GM21367 (cell line): Measurements from ENCODE around the gene NSUN3.

Experiments
- ATAC-seq: cut with Tn5 transposase; IDR thresholded peaks from one replicate; pipeline ENCODE4 v1.9.1; 2021; ENCODE audit not compliant: unreplicated experiment

NSUN3 gene

DNA sequence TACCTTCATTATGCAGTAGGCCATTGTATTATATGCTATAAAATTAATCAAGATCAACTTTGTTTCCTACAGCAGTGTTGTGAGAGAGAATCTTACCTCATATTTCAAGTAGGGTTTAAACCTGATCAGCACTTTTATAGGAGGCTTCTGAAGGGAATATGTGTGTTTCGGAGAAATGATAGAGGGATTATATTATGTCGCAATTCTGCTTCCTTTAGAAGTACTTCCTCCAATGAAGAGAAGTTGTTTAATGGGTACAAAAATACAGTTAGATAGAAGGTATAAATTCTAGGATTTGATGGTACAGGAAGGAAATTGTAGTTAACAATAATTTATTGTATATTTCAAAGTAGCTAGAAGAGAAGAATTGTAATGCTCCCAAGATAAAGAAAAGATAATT, 54.9 kb downstream of the NSUN3 start:
- ATAC-seq = no peak

DNA sequence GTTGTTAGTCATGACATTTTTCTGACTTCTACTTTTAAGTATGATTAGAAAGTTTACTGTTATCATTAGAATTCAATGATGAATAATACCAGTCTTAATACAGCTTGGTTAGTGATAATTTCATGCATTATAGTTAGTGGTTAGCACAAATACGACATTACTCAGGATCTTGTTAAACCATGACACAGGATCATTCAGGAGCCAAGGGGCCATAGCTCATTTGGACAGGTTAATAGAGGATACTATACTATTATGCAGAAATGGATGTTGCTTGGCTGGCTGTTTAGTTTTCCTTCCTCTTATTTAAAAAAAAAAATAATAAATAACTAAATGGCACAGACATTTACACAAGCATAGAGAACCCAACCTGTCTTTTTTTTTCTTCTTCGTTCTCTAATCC, 55.5 kb downstream of the NSUN3 start:
- no peak for ATAC-seq

DNA sequence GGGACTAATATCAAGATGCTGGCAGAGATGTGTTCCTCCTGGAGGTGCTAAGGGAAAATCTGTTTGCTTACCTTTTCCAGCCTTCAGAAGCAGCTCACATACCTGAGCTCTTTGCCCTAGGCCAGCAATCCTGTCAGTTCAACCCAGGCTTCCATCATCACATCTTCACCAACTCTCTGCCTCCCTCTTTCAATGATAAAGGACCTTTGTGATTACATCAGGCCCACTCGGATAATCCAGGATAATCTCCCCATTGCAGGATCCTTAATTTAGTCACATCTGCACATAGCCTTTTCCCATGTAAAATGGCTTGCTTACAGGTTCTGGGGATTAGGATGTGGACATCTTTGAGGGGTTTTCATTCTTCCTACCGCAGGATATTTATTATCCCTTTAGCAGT, 58.3 kb downstream of the NSUN3 start:
- no peak for ATAC-seq

DNA sequence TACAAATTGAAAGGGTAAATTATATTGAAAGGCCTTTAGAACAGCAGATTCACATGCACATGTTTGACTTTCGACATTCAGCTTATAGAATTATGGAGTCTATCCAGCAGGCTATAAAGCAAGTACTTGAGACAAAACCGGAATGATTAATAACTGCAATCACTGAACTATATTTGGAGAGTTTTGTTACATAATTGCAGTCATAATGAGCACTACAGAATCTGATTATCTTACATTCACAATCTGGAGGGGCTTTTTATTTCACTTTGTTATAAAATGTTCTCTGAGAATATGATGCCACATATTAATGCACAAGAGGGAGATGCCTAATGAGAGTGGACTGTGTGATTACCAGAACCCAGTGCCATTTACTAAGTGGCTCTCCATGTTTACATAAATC, 64.3 kb downstream of the NSUN3 start:
- ATAC-seq = no peak

DNA sequence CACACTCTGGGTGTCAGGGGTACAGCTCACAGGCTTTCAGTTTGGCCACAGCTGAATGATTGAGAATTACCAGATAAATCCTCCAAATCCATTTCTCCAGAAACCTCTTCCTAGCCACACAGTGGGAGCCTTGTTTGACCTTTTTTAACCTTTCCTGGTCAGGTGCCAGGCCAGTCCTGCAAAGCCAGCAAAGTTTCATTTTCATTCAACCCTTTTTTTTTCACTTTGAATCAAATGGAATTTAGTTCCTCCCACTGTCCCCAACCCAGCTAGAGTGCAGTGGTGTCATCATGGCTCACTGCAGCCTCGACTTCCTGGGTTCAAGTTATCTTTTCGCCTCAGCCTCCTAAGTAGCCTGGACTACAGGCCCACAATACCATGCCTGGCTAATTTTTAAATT, 67.8 kb downstream of the NSUN3 start:
- no peak for ATAC-seq

DNA sequence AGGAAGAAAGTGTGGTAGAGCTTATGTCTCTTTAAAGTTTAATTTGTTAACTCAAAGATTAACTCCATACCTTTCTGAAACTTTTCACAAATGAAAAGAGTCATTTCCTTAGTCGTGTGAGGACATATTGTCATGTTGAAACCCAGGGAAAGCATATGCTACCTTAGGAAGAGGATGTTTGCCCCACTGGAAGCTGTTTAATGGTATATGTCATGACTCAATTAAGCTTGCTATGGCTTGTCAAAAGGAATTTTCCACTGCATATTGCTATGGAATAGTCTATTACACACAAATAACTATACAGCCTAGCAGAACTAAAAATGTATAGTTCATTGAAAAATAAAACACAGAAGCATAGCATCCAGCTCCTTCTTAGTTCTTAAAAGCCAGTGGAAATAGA, 69.9 kb downstream of the NSUN3 start:
- no peak for ATAC-seq

DNA sequence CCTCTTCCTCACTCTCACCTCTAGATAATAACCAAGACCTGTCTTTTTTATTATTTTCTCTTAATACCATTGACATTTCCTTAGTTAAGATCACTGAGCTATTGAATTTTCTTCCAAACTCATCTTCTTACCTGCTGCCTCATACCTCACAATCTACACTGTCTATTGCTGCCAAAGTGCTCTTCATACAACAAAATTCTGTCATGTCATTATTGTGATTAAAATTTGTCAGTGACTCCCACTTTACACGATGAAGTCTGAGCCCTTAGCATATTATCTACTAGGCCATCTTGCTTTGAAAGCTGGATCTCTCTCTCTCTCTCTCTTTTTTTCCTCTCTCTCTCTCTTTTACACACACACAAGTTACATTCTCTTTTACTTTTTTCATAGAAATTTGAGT, 73.3 kb downstream of the NSUN3 start:
- no peak for ATAC-seq

DNA sequence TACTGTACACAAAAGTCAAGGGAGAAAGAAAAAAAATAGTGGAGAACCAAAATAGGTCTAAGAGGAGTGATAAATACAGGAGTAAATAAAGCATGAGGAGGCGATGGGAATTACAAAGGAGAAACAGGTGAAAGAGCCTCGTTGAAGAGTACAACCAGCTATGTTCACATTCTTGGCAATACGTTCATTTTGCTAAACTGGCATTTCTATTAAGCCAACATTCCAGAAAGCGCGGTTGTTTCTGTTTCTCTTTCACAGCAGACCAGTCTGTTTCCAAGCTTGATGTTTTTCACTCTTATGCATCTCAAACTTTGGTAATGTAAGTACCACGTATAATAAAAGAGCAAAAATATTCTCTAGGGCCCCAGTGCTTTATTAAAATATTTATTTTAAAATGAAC, 74.5 kb downstream of the NSUN3 start:
- ATAC-seq = no peak

DNA sequence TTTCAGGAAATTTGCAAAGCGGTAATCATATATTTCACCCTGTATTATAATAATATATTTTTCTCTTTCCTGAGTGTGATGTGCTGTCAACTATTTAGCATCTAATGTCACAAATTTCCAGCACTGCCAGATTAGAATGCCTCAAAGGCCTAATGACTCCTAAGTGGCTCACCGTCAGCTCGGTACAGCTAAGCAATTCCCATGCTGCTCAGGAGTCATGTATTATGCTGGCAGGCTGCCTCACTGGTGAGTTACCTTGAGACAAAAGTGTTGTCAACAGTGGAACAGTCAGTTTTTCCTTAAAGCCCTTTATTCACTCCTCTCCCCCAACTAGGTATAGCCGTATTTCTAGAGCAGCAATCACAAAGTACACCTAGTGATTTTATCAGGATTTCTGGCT, 83.6 kb downstream of the NSUN3 start:
- no peak for ATAC-seq

DNA sequence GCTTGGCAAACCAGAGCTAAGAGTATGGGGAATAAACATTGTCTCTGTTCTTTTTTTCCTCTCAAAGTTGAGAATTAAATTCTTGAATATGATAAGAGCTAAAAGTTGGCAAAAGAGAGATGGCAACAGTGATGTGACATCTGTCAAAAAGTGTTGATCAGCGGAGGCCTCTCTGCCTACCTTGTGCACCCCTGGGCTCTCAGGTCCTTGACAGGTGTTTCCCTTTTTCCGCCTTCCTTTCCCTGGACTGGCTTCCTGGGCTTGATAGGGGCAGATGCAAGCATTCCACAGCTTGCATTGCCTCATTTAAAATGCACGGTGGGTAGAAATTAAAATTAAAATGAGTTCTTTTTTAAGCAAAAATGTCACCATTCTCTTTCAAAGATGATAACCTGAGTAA, 84.2 kb downstream of the NSUN3 start:
- no peak for ATAC-seq

DNA sequence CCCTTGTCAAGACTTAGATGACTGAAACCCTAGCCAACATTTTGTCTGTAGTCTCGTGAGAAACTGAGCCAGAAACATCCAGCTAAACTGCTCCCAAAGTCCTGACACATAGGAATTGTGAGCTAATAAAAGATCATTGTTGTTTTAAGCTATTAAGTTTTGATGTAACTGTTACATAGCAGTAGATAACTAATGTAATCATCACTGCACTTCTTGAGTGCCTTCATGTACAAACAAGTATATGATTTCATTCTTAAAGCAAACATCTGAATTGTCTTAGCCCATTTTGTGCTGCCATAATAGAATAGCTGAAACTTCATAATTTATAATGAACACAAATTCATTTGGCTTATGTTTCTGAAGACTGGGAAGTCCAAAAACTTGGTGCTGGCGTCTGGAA, 87.3 kb downstream of the NSUN3 start:
- no peak for ATAC-seq

DNA sequence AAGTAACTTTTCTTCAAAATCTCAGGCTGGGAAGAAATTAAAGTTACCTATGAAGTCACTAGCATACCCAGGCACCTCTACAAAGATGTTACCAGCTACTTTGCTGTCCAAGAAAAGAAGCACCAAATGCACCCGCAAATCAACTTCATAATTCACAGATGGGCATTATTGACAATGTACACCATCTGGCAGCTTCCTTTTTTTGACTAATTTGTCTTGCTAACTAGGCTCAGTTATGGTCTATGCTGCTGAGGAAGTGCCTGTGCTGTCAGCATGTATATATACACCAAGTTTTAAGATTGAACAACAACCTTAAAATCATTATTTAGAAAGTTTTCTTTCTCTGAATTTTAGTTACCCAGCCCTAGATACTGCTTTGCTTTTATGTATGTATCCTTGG, 93.8 kb downstream of the NSUN3 start:
- no peak for ATAC-seq

DNA sequence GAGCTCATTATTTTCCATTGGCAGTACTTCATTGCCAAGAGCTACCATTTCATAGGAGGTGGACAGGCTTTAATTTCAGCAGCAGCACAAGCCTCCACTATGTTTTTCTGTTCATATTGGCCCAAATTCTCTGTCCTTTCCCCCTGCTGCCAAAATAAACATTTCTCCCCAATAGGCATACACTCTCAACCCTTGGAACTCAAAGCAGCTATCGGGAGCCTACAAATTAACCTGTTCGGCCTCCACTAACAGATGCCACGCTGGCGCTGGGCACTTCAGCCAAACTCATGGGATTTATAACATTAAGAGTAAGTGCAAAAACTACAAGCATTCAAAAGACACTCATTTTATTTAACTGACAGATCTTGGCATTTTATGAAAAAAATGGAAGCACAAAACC, 95.7 kb downstream of the NSUN3 start:
- no peak for ATAC-seq

DNA sequence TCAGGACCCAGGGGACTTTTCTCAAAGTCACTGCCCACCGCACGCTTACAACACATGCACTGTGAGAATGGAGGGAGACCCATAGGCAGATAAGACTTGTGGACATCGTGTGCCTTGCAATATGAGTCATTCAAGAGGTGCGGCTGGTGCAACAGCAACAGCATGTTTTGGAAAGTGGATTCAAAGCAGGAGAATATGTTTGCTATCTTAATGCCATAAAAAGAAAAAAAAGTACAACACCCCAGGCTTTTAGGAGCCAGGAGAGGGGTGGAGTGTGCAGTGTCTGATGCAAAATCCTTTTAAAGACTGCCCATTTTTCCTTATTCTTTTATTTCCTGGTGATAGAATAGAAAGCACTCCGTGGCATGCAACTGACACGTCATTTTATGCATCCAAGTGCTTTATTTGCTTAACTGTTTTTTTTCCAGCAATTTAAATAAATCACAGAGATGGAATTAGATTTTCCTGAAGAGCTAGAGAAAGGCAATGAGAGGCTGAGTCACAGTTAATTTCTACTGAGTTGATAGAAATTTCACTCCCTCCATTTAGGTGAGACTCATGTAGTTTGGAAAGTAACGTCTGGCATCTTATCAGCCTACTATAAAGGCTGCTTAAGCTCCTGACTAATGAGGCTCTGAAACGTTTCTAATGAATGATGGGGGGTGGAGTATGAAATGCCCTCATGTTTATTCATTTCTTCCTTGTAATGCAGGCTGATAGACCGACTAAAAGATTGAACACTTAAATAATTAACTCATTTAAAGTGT, 96.4 kb downstream of the NSUN3 start:
- ATAC-seq = no peak

DNA sequence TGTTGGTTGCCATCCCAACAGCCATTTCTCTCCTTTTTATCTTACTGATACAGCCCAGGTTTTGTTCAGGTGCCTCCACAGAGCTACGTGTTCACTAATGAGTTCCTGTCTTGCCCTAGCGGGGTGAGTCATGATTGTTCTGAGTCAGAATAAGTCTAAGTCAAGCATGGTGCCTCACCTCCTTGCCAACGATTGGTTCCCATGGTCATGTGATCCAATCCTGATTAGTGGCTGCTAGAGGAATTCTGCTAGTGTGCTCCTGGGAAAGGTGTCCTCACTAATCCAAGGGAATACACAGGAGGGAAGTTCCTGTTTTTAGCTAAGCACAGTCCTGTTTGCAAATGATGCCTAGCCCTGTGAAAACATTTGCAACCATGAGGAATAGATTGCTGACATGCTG, 99.8 kb downstream of the NSUN3 start:
- ATAC-seq = peak; percentile 74

DNA sequence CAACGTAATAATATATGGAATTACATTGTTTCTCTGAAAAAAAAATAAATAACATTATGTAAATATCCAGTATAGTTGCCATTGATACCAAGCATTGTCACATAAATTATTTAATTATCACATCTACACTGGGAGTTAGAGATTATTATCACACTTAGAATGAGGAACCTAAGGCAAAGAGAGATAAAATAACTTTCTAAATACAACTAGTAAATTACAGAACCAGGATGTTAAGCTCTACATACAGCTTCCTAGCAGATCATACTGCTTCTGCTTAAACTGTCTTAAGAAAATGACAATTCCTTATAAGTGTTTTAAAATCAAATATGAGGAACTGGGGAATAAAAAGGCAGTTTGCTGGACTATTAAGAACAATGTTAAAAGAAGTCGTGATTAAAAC, 104.5 kb downstream of the NSUN3 start:
- no peak for ATAC-seq

DNA sequence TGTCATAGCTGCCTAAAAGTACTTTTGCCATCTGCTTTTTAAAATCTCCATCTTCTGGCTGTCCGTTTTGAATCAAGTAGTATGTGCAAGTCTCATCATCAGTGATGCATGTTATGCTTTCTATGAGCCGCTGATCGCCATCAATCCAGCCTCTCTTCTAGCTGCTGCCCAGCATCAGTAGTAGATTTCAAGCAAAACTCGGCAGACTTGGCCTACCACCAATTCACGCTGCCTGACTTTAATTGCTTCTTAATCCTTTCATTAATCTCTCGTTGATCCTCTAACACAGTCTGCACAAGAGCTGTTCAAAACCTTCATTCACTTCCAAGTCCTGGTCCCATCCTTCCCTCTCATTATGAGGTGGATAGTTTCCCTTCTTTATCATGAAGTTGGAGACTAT, 104.9 kb downstream of the NSUN3 start:
- ATAC-seq = no peak

DNA sequence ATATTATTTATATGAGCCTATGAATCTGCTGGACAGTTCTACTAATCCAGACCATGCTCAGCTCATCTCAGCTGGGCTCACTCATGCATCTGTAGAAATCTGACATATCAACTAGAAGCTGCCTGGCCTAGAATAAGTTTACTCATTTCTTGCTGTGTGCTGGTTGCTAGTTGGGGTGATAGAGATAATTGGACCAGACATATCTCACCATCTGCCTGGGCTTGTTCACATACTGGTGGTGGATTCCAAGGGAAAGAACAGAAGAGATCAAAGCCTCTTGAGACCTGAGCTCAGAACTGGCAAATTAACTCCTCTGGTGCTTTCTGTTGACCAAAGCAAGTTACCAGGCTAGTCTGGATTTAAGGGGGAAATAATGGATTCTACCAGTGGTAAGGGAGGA, 109.1 kb downstream of the NSUN3 start:
- ATAC-seq = no peak

DNA sequence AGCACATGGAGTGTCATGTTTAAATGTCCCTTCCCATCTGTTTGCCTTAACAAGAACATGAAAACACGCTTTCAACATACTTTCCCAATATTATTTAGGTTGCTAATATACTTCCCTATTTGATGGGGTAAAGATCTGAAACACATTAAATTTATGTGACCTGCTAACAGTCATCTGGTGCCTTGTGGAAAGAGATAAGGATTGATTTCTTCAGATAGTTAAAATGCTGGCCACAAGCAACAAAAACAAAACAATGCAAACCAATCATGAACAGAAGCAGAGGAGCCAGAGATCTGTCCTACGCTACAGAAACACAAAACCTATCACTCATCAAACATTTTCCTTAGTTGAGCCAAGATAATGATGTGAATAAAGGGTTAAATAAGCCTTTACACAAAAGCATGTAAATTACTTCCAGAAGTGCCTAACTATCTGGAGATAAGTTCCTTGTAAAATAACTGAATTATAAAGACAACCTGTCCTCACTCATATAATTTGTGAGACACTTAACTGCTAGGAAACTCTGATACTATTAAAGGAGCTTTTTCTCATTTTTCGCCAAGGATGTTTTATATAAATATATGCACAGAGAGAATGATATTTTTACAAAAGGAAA, 109.9 kb downstream of the NSUN3 start:
- ATAC-seq = no peak

DNA sequence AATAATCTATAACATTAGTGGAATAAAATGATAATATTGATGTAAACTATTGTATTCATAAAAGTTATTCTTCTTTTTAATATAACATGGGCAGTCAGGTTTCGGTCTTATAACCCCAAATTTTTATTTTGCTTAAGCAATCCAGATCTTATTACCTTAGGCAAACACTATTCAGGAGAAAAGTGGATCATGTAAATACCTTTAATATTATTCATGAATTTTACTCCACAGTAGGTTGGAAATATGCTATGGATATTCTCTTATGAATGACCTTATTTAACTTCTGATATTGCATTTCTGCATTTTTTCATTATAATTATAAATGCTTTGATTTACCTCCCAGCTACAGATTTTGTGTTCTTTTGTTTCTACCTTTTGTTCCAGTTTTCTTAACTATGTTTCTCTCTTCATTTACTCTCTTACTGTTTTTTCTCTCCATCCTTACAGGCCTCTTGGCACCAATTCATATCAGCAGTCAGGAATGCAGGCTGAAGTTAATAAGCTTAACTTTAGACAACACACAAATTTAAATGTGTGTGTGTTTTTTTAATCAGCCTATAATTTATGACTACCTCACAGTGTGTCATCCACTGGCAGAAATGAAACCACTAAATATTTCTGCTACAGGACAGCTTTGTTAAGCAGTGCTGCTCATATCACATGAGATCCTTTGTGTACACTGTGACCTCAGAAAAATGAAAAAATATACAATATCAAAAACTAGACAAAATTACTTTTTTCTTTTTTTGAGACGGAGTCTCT, 111.0 kb downstream of the NSUN3 start:
- no peak for ATAC-seq

DNA sequence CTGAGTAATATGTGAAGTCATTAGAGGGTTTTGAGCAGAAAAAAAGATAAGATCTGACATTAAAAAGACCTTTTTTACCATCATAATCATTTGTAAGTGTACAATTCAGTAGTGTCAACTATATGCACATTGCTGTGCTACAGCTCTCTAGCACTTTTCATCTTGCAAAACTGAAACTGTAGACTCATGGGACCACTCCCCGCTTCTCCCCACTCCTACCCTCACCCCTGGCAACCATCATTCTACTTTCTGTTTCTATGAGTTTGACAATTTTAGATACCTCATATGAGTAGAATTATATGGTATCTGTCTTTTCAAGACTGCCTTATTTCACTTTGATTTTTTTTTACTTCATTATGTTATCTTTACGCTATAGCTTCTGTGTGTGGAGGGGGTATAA, 112.8 kb downstream of the NSUN3 start:
- no peak for ATAC-seq

DNA sequence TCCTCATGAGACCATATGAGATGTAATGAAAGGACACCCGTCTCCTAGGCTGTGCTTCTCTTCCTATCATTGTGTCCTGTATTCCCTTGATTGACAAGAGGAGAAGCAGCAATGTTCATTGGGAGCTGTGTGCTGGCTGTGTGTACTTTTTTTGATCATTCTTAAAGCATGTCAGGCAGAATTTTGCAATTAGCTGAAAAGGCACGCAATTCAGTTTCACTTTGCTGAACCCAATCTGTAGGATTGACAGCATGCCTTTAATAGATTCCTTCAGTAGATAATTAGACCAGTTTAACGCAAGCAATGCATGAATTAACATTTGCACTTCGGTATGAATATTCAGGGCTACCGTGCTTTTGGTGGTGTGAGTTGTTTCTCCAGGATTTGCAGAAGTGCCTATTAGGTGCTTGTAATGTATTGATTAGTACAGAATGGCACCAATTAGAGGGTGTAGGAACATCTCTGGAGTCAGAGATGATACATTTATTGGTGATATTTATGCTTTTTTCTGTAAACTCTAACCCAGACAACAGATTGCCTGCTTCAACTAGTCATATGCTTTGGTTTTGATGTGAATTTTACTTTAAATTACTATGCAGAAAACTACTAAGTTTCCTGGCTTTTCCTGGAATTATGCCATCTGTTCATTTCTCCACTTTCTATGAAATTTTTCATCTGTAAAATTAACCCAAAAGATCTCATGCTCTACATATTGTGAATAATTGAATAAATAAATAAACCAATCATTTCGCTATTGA, 114.3 kb downstream of the NSUN3 start:
- no peak for ATAC-seq
